ENCODE measurements around the gene TPST2. TPM values are rescaled to one million over a fixed set of nuclear protein-coding genes. Genes with fewer than 3 reads are reported as not detected.

The TPST2 gene
- total RNA-seq, 1 experiment from 2014 or later: 11.8 TPM

DNA sequence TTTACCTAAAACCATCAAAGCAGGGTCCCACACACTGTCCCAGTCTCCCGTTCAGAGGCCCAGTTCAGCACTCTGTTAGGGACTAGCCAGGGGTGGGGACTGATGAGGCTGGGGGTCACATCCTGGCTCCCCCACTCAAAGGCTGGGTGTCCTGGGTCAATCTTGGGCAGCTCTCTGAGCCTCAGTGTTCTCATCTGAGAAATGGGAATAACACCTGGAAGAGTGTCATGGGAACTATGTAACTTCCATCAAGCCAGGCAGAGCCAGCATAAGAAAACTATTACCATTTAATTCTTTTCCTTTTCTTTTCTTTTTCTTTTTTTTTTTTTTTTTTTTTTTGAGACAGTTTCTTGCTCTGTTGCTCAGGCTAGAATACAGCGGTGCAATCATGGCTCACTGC, 38.4 kb downstream of the TPST2 start:
- Histone ChIP-seq H3K79me2 (ENCODE audit: insufficient read depth, low read length) (no peaks in the 10 kb centered on the region), H3K36me3 (ENCODE audit: control insufficient read depth in 1 of 2, insufficient read depth in 2 of 2, low read length in 2 of 2) (no peaks in the 10 kb centered on the region), H3K9me2 (ENCODE audit: insufficient read depth) (no peaks in the 10 kb centered on the region), H2AFZ (ENCODE audit: low read depth, low read length, poor library complexity, severe bottlenecking) (no peak overlapping the region), H4K20me1 (ENCODE audit: insufficient read depth) (no peaks in the 10 kb centered on the region), H3K9ac (ENCODE audit: low read length) (no peak overlapping the region), H3K9me3 (ENCODE audit: control insufficient read depth in 1 of 2, insufficient read depth in 1 of 2, low read depth in 1 of 2, low read length in 2 of 2) (no peaks in the 10 kb centered on the region), H3K4me3 (replicated peaks in 1 of 2; ENCODE audit: low read depth in 1 of 2, low read length in 2 of 2) (no peak overlapping the region), H3K4me2 (ENCODE audit: low read length) (no peak overlapping the region), H3K4me1 (ENCODE audit: control insufficient read depth in 1 of 2, insufficient read depth in 2 of 2, low read length in 2 of 2) (peaks cover 13 to 17% of the 10 kb centered on the region in 2 experiments), H3K27ac (ENCODE audit: low read depth, low read length) (no peak overlapping the region), H3K27me3 (ENCODE audit: insufficient read depth, low read length) (no peaks in the 10 kb centered on the region)
- no peak for TF ChIP-seq YY1 (IDR thresholded peaks at IDR 0.05; ENCODE audit: extremely low read depth, insufficient replicate concordance, low read depth, low read length)
- TF ChIP-seq CBX3 (IDR thresholded peaks at IDR 0.05; ENCODE audit: low read depth): no peak
- no peak for TF ChIP-seq RAD21 (IDR thresholded peaks at IDR 0.05; ENCODE audit: low read depth)
- TF ChIP-seq, protein P1, sequence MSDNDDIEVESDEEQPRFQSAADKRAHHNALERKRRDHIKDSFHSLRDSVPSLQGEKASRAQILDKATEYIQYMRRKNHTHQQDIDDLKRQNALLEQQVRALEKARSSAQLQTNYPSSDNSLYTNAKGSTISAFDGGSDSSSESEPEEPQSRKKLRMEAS (IDR thresholded peaks at IDR 0.05): no peak
- no peak for TF ChIP-seq EZH2 (IDR thresholded peaks at IDR 0.05)
- TF ChIP-seq JUND (IDR thresholded peaks at IDR 0.05): no peak
- TF ChIP-seq, protein P2, sequence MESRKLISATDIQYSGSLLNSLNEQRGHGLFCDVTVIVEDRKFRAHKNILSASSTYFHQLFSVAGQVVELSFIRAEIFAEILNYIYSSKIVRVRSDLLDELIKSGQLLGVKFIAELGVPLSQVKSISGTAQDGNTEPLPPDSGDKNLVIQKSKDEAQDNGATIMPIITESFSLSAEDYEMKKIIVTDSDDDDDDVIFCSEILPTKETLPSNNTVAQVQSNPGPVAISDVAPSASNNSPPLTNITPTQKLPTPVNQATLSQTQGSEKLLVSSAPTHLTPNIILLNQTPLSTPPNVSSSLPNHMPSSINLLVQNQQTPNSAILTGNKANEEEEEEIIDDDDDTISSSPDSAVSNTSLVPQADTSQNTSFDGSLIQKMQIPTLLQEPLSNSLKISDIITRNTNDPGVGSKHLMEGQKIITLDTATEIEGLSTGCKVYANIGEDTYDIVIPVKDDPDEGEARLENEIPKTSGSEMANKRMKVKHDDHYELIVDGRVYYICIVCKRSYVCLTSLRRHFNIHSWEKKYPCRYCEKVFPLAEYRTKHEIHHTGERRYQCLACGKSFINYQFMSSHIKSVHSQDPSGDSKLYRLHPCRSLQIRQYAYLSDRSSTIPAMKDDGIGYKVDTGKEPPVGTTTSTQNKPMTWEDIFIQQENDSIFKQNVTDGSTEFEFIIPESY (IDR thresholded peaks at IDR 0.05; ENCODE audit: extremely low read depth, insufficient replicate concordance, low read length): no peak
- no peak for TF ChIP-seq EGR1 (IDR thresholded peaks at IDR 0.05; ENCODE audit: low read depth)
- TF ChIP-seq ZFX (IDR thresholded peaks at IDR 0.05): no peak
- TF ChIP-seq POLR2AphosphoS5 (IDR thresholded peaks at IDR 0.05; ENCODE audit: low read depth, low read length): no peak
- TF ChIP-seq ZNF274 (IDR thresholded peaks at IDR 0.05; ENCODE audit: low read depth, low read length): no peak
- TF ChIP-seq SP1 (IDR thresholded peaks at IDR 0.05; ENCODE audit: low read depth): no peak
- no peak for TF ChIP-seq ELF1 (IDR thresholded peaks at IDR 0.05; ENCODE audit: borderline replicate concordance, low read depth)
- no peak for TF ChIP-seq TCF7L2 (IDR thresholded peaks at IDR 0.05; ENCODE audit: borderline replicate concordance, extremely low read depth, insufficient read depth, insufficient read length)
- TF ChIP-seq, protein P3, sequence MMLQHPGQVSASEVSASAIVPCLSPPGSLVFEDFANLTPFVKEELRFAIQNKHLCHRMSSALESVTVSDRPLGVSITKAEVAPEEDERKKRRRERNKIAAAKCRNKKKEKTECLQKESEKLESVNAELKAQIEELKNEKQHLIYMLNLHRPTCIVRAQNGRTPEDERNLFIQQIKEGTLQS (IDR thresholded peaks at IDR 0.05): no peak
- no peak for TF ChIP-seq EZH2phosphoT487 (IDR thresholded peaks at IDR 0.05; ENCODE audit: borderline replicate concordance)
- TF ChIP-seq SRF (IDR thresholded peaks at IDR 0.05; ENCODE audit: low read depth): no peak
- TF ChIP-seq, protein P4, sequence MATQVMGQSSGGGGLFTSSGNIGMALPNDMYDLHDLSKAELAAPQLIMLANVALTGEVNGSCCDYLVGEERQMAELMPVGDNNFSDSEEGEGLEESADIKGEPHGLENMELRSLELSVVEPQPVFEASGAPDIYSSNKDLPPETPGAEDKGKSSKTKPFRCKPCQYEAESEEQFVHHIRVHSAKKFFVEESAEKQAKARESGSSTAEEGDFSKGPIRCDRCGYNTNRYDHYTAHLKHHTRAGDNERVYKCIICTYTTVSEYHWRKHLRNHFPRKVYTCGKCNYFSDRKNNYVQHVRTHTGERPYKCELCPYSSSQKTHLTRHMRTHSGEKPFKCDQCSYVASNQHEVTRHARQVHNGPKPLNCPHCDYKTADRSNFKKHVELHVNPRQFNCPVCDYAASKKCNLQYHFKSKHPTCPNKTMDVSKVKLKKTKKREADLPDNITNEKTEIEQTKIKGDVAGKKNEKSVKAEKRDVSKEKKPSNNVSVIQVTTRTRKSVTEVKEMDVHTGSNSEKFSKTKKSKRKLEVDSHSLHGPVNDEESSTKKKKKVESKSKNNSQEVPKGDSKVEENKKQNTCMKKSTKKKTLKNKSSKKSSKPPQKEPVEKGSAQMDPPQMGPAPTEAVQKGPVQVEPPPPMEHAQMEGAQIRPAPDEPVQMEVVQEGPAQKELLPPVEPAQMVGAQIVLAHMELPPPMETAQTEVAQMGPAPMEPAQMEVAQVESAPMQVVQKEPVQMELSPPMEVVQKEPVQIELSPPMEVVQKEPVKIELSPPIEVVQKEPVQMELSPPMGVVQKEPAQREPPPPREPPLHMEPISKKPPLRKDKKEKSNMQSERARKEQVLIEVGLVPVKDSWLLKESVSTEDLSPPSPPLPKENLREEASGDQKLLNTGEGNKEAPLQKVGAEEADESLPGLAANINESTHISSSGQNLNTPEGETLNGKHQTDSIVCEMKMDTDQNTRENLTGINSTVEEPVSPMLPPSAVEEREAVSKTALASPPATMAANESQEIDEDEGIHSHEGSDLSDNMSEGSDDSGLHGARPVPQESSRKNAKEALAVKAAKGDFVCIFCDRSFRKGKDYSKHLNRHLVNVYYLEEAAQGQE (IDR thresholded peaks at IDR 0.05; ENCODE audit: low read depth): no peak
- POLR2A ChIA-PET: no interaction called here
- intact Hi-C loops (cut with micrococcal nuclease): no loop called here
- RAD21 ChIA-PET (ENCODE audit: low non-redundant PET in 1 of 2, low total read pairs in 2 of 2, uncharacterized antibody in 2 of 2, unreplicated experiment in 2 of 2): no interaction called here
- BruUV-seq (replicated peaks): no TSS peak
- ATAC-seq (no peak), DNase-seq (ENCODE audit: low read depth, low spot score) (no peak)
- CTCF ChIA-PET: no interaction called here

Data from HCT116 (cell line).